ENCODE results near the gene CFAP161. TPM values are rescaled to one million over a fixed set of nuclear protein-coding genes. Genes with fewer than 3 reads are reported as not detected.

CFAP161 gene
- total and polyA plus RNA-seq, 2 of the 13 experiments (the other 11 are each of a cell fraction or from before 2014, with no cell fraction given): not detected

GRCh38 chr15:81117581-81117980, 16.5 kb upstream of the CFAP161 start (continued):
- TF ChIP-seq ZNF17 (CRISPR knock-in tag; IDR thresholded peaks at IDR 0.05): no peak
- TF ChIP-seq RBAK (CRISPR knock-in tag; IDR thresholded peaks at IDR 0.05): no peak
- no peak for TF ChIP-seq NPAS2 (CRISPR knock-in tag; IDR thresholded peaks at IDR 0.05; ENCODE audit: borderline replicate concordance)
- no peak for TF ChIP-seq U2AF2 (IDR thresholded peaks at IDR 0.05; ENCODE audit: low read depth, low read length)
- no peak for TF ChIP-seq ZNF609 (CRISPR knock-in tag; IDR thresholded peaks at IDR 0.05; ENCODE audit: borderline replicate concordance)

GRCh38 chr15:81118361-81118760, 15.7 kb upstream of the CFAP161 start:
- Histone ChIP-seq H4K20me1 (ENCODE audit: insufficient read depth, low read length) (no peaks in the 10 kb centered on the region), H3K27me3 (ENCODE audit: control insufficient read depth in 1 of 2, insufficient read depth in 2 of 2, low read length in 2 of 2) (peaks cover 0 to 5% of the 10 kb centered on the region in 2 experiments; a peak in 2 of 5 replicates), H3K27ac (ENCODE audit: extremely low read length, insufficient read depth, low read length) (no peak overlapping the region), H3K9ac (ENCODE audit: insufficient read depth, low read depth, low read length) (no peak overlapping the region), H3K36me3 (replicated peaks in 1 of 2; ENCODE audit: control insufficient read depth in 1 of 2, insufficient read depth in 2 of 2, low read length in 2 of 2) (no peaks in the 10 kb centered on the region), H3K4me3 (replicated peaks in 1 of 3; ENCODE audit: insufficient read depth in 1 of 3, low read depth in 2 of 3, low read length in 3 of 3) (no peak overlapping the region), H3K4me2 (ENCODE audit: low read depth, low read length) (no peak overlapping the region), H3K79me2 (ENCODE audit: insufficient read depth, low read length) (no peaks in the 10 kb centered on the region), H3K4me1 (ENCODE audit: insufficient read depth, low read length) (no peaks in the 10 kb centered on the region), H3K9me3 (ENCODE audit: low read length) (no peaks in the 10 kb centered on the region), H2AFZ (ENCODE audit: low read length) (no peak overlapping the region)
- FAIRE-seq (no peak), DNase-seq (ENCODE audit: low spot score) (no peak), ATAC-seq (no peak; the same call in 2 of the 3 replicates)
- CTCF ChIA-PET (ENCODE audit: low intra/inter-chr PET ratio, low total read pairs): no interaction called here
- intact Hi-C loops (cut with micrococcal nuclease; ENCODE audit: unreplicated experiment): loop anchor here (10.0 kb wide), 1 partner anchor 646 kb away; no protein-coding TSS in a partner anchor
- no TSS peak for BruUV-seq (replicated peaks)
- POLR2A ChIA-PET: no interaction called here
- in situ Hi-C loops (cut with HindIII; ENCODE audit: extremely low pct_ligation_motif_present, low pct_unique_long_range_greater_than_20kb): no loop called here
- 28% methylated on average over 36 of the region's 42 CpGs for WGBS (ENCODE audit: low lambda C conversion rate)
- TF ChIP-seq NAIF1 (CRISPR knock-in tag; IDR thresholded peaks at IDR 0.05; ENCODE audit: borderline replicate concordance) (no peak), ZNF512B (CRISPR knock-in tag; IDR thresholded peaks at IDR 0.05; ENCODE audit: borderline replicate concordance) (no peak), WIZ (CRISPR knock-in tag; IDR thresholded peaks at IDR 0.05) (no peak), GMEB2 (CRISPR knock-in tag; IDR thresholded peaks at IDR 0.05; ENCODE audit: low read depth) (no peak), RBFOX2 (IDR thresholded peaks at IDR 0.05; ENCODE audit: low read depth, low read length) (no peak), PLSCR1 (CRISPR knock-in tag; IDR thresholded peaks at IDR 0.05; ENCODE audit: borderline replicate concordance) (no peak), CBFB (CRISPR knock-in tag; IDR thresholded peaks at IDR 0.05) (no peak), THYN1 (CRISPR knock-in tag; IDR thresholded peaks at IDR 0.05; ENCODE audit: borderline replicate concordance, low read depth) (no peak)

Data from HepG2 (cell line).